Neuronal stem cell (in vitro differentiated cells): ENCODE data around the gene KRTCAP2.

Experiments
- DNase-seq: peaks from one replicate; pipeline ENCODE4 v3.0.0-alpha.2; 2013; ENCODE audit warnings: low spot score
- H2AFZ ChIP-seq: one replicate; pipeline ENCODE4 v1.6.1; 2013; ENCODE audit warnings: mild to moderate bottlenecking, low read length, inconsistent platforms
- H2AK5ac ChIP-seq: 2 replicates; pipeline ENCODE4 v1.6.1; 2013; ENCODE audit warnings: low read depth, mild to moderate bottlenecking, inconsistent platforms, low read length, moderate library complexity, mixed read lengths
- H2BK120ac ChIP-seq: 2 replicates; pipeline ENCODE4 v1.6.1; 2013; ENCODE audit warnings: low read depth, mild to moderate bottlenecking, inconsistent platforms, low read length, moderate library complexity, mixed read lengths
- H2BK12ac ChIP-seq: one replicate; pipeline ENCODE4 v1.6.1; 2013; ENCODE audit warnings: low read length, inconsistent platforms
- H2BK15ac ChIP-seq: 2 replicates; pipeline ENCODE4 v1.6.1; 2013; ENCODE audit warnings: mild to moderate bottlenecking, low read length, inconsistent platforms, mixed read lengths
- H2BK5ac ChIP-seq: one replicate; pipeline ENCODE4 v1.6.1; 2013; ENCODE audit warnings: inconsistent platforms, mild to moderate bottlenecking, low read length, moderate library complexity
- H3K14ac ChIP-seq: one replicate; pipeline ENCODE4 v1.6.1; 2013; ENCODE audit warnings: low read length, inconsistent platforms
- H3K18ac ChIP-seq: 2 replicates; pipeline ENCODE4 v1.6.1; 2013; ENCODE audit warnings: low read length, inconsistent platforms
- H3K23ac ChIP-seq: 2 replicates; pipeline ENCODE4 v1.6.1; 2013; ENCODE audit warnings: low read depth, mild to moderate bottlenecking, mixed read lengths, low read length, inconsistent platforms; ENCODE audit not compliant: poor library complexity
- H3K27ac ChIP-seq: replicated peaks from 3 replicates; pipeline ENCODE4 v1.5.1; 2013; ENCODE audit warnings: low read length, inconsistent platforms
- H3K27me3 ChIP-seq, 3 experiments: 2 replicates each; pipeline ENCODE4 v1.6.1; 2013; ENCODE audit warnings: low read length in 3 of 3, mild to moderate bottlenecking in 2 of 3, inconsistent platforms in 1 of 3, low read depth in 1 of 3, mixed read lengths in 1 of 3, moderate library complexity in 1 of 3; ENCODE audit not compliant: control insufficient read depth in 3 of 3, insufficient read depth in 3 of 3
- H3K36me3 ChIP-seq, 2 donors: replicated peaks in 1 of 2; 2 replicates each; pipeline ENCODE4 v1.6.1; 2013; ENCODE audit warnings: low read length in 2 of 2; ENCODE audit not compliant: control insufficient read depth in 2 of 2, insufficient read depth in 2 of 2
- H3K4ac ChIP-seq: 2 replicates; pipeline ENCODE4 v1.6.1; 2013; ENCODE audit warnings: inconsistent platforms, mild to moderate bottlenecking, low read length, moderate library complexity
- H3K4me1 ChIP-seq, 2 donors: 1 replicate in 1 of 2; 2 replicates in 1 of 2; pipeline ENCODE4 v1.6.1; 2013; ENCODE audit warnings: low read length in 2 of 2, low read depth in 1 of 2; ENCODE audit not compliant: control insufficient read depth in 2 of 2, insufficient read depth in 1 of 2
- H3K4me2 ChIP-seq: one replicate; pipeline ENCODE4 v1.6.1; 2013; ENCODE audit warnings: mild to moderate bottlenecking, low read length, inconsistent platforms; ENCODE audit not compliant: insufficient read depth, poor library complexity, severe bottlenecking
- H3K4me3 ChIP-seq, 2 donors: 2 replicates each; pipeline ENCODE4 v1.5.1; 2013; ENCODE audit warnings: low read length in 2 of 2, mild to moderate bottlenecking in 2 of 2, inconsistent platforms in 1 of 2, moderate library complexity in 1 of 2
- H3K79me1 ChIP-seq: one replicate; pipeline ENCODE4 v1.6.1; 2013; ENCODE audit warnings: low read depth, mild to moderate bottlenecking, inconsistent platforms, low read length, moderate library complexity
- H3K9ac ChIP-seq: one replicate; pipeline ENCODE4 v1.6.1; 2013; ENCODE audit warnings: mild to moderate bottlenecking, low read depth, low read length, inconsistent platforms; ENCODE audit not compliant: poor library complexity
- H3K9me3 ChIP-seq, 2 donors: replicated peaks in 1 of 2; 2 replicates each; pipeline versions ENCODE3 to v1.6.1; 2013; ENCODE audit warnings: low read length in 2 of 2, mild to moderate bottlenecking in 2 of 2, inconsistent platforms in 1 of 2, low read depth in 1 of 2, mixed read lengths in 1 of 2, moderate library complexity in 1 of 2; ENCODE audit not compliant: control insufficient read depth in 2 of 2, insufficient read depth in 1 of 2
- H4K8ac ChIP-seq: one replicate; pipeline ENCODE4 v1.6.1; 2013; ENCODE audit warnings: low read depth, mild to moderate bottlenecking, inconsistent platforms, low read length, moderate library complexity
- H4K91ac ChIP-seq: one replicate; pipeline ENCODE4 v1.6.1; 2013; ENCODE audit warnings: low read length, low read depth, mild to moderate bottlenecking, inconsistent platforms; ENCODE audit not compliant: poor library complexity
- WGBS, 2 donors: extraction: QIAGEN DNeasy Blood & Tissue Kit; methylation state at CpG; one replicate each; pipeline ENCODE4 v1.1.7; 2013; ENCODE audit warnings: missing lambda C conversion rate in 2 of 2, mixed read lengths in 1 of 2; ENCODE audit not compliant: insufficient read length in 2 of 2, insufficient replicate concordance in 1 of 2; ENCODE audit errors: extremely low coverage in 2 of 2; 5-methylcytosine and 5-hydroxymethylcytosine counted together

Gene KRTCAP2

DNA sequence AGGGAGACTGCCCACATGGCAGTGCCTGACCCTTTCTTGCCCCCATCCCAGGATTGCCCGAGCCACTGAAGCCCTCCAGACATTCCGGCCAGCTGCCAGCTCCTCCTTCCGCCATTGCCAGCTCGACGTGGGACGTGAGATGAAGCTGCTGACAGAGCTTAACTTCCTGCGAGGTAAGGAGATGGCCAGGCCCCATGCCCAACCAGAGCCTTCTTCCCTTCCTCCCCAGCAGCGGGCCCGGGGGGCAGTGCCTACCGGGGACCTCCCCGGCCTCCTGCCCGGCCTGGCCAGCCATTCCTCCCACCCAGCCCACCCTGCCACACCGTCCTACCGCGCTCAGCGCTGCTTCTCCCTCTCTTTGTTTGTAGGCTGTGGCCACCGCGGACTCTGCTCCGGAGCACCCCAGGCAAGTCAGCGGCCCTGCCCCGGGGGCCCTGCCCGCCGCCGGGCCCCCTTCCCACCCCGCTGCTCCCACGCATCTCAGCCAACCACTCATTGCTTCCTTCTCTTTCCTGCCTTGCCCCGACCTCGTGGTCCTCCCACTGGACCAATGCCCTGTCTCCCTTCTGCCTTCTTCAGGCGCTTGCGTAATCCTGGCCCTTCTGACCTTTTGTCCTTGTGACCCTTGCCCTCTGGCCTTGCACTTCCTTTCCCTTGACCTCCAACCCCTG, 5.5 kb upstream of the KRTCAP2 start:
- H4K8ac ChIP-seq: no peak overlapping the region
- whole genome bisulfite sequencing, 2 donors: no CpG with 5 or more reads among the region's 30 CpGs
- H3K4me1 ChIP-seq: peaks cover 9 to 13% of the 10 kb centered on the region in 2 donors
- H3K9ac ChIP-seq: no peak overlapping the region
- H3K4me2 ChIP-seq: no peak overlapping the region
- no peak overlapping the region for H3K18ac ChIP-seq
- peaks cover 14% of the 10 kb centered on the region for H3K79me1 ChIP-seq
- H2BK15ac ChIP-seq: no peak overlapping the region
- no peak overlapping the region for H4K91ac ChIP-seq
- no peak overlapping the region for H3K4ac ChIP-seq
- no peaks in the 10 kb centered on the region for H3K9me3 ChIP-seq
- no peak overlapping the region for H2BK12ac ChIP-seq
- no peak overlapping the region for H2BK120ac ChIP-seq
- H3K4me3 ChIP-seq: no peak overlapping the region
- H3K36me3 ChIP-seq: peaks cover 27 to 34% of the 10 kb centered on the region in 2 donors
- H3K27me3 ChIP-seq: no peaks in the 10 kb centered on the region
- no peak overlapping the region for H2BK5ac ChIP-seq
- no peak overlapping the region for H3K14ac ChIP-seq
- no peak for DNase-seq
- no peak overlapping the region for H3K27ac ChIP-seq
- no peak overlapping the region for H2AFZ ChIP-seq
- no peak overlapping the region for H3K23ac ChIP-seq
- H2AK5ac ChIP-seq: no peak overlapping the region

DNA sequence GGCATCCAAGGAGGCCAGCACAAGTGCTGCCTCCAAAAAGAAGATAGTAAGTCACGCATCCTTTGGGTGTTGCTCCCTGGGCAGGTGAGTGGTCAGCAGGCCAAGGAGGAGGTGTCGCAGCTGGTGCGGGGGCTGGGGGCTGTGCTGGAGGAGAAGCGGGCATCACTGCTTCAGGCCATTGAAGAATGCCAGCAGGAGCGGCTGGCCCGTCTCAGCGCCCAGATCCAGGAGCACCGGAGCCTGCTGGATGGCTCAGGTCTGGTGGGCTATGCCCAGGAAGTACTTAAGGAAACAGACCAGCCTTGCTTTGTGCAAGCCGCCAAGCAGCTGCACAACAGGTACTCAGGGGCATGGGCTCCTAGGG, 4.8 kb upstream of the KRTCAP2 start:
- no peak overlapping the region for H2BK12ac ChIP-seq
- no CpG with 5 or more reads among the region's 9 CpGs for WGBS, 2 donors

DNA sequence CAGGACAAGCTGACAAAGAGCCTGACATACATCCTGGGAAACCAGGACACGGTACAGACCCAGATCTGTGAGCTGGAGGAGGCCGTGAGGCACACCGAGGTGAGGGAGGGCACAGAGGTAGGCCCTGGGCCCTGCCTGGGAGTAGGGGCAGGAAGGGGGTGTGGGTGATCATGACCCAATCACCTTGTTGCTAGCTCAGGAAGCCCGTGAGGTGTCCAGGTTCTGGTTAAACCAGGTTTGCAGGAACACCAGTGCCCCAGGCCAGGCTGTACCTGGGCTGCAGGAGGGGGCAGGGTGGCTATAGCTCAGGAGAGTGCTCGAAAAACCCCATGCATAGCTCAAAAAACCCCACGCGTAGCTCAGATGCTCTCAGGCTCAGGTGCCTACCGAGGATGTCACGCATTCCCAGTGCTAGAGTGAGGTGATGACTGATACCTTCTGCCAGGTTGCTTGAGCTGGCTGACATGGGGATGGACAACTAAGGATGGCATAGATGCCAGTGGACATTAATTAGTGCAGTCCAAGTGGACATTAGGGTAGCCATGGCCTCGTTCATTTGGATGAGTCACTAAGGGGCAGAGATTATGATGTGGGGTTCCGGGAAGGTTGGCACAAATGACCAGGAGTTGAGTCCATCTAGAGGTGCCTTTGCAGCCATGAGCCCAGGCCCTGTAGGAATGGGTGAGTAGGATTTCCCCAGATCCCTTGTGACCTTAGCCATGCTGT, 4.3 kb upstream of the KRTCAP2 start:
- H3K4me3 ChIP-seq: no peak overlapping the region

More for the DNA sequence above, 4.8 kb upstream of the KRTCAP2 start:
- H2BK120ac ChIP-seq: no peak overlapping the region
- H4K8ac ChIP-seq: no peak overlapping the region
- H3K27me3 ChIP-seq: no peaks in the 10 kb centered on the region
- H2BK15ac ChIP-seq: no peak overlapping the region
- DNase-seq: no peak
- H3K36me3 ChIP-seq: peaks cover 27 to 34% of the 10 kb centered on the region in 2 donors
- H2AK5ac ChIP-seq: no peak overlapping the region
- peaks cover 11 to 13% of the 10 kb centered on the region in 2 donors for H3K4me1 ChIP-seq
- no peak overlapping the region for H3K27ac ChIP-seq
- no peak overlapping the region for H3K9ac ChIP-seq
- H3K23ac ChIP-seq: peak overlapping the region; percentile 58
- no peak overlapping the region for H2AFZ ChIP-seq
- no peaks in the 10 kb centered on the region for H3K9me3 ChIP-seq
- no peak overlapping the region for H3K18ac ChIP-seq
- no peak overlapping the region for H3K4ac ChIP-seq
- H4K91ac ChIP-seq: peak overlapping the region; percentile 14
- H3K4me2 ChIP-seq: no peak overlapping the region
- H3K79me1 ChIP-seq: peaks cover 14% of the 10 kb centered on the region
- no peak overlapping the region for H3K14ac ChIP-seq
- no peak overlapping the region for H3K4me3 ChIP-seq
- H2BK5ac ChIP-seq: no peak overlapping the region

DNA sequence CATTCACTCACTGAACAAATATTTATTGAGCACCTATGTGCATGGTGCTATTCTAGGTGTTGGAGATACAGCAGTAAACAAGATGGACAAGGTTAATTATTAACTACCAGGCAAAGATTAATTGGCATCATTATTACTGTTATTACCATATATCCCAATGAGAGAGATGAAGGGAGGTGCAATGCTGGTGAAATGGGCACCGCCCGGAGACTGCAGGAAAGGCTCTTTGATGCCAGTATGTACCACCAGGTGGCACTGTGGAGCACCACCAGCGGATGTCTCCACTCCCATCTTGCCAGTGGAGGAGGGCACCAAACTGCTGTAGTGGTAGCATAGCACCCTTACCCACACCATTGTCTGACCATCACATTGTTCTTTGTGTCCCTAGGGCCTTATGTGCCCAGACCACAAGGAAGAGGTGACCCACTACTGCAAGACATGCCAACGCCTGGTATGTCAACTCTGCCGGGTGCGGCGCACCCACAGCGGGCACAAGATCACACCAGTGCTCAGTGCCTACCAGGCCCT, 3.5 kb upstream of the KRTCAP2 start:
- H2BK5ac ChIP-seq: no peak overlapping the region
- WGBS, 2 donors: no CpG with 5 or more reads among the region's 8 CpGs

More for the DNA sequence above, 4.3 kb upstream of the KRTCAP2 start:
- peak overlapping the region; percentile 58 for H3K23ac ChIP-seq
- no peak overlapping the region for H3K4ac ChIP-seq
- no peak overlapping the region for H2BK5ac ChIP-seq
- H3K9ac ChIP-seq: no peak overlapping the region
- peaks cover 27 to 34% of the 10 kb centered on the region in 2 donors for H3K36me3 ChIP-seq
- no peak overlapping the region for H3K27ac ChIP-seq
- H2BK15ac ChIP-seq: peak overlapping the region; percentile 40
- H2BK12ac ChIP-seq: no peak overlapping the region
- H4K8ac ChIP-seq: no peak overlapping the region
- no peak overlapping the region for H2BK120ac ChIP-seq
- H2AFZ ChIP-seq: no peak overlapping the region
- no peak for DNase-seq
- H3K4me2 ChIP-seq: no peak overlapping the region
- H3K9me3 ChIP-seq: no peaks in the 10 kb centered on the region
- H3K18ac ChIP-seq: no peak overlapping the region
- H4K91ac ChIP-seq: no peak overlapping the region
- peaks cover 18% of the 10 kb centered on the region for H3K79me1 ChIP-seq
- WGBS, 2 donors: no CpG with 5 or more reads among the region's 11 CpGs
- H3K4me1 ChIP-seq: peaks cover 12 to 16% of the 10 kb centered on the region in 2 donors
- no peak overlapping the region for H2AK5ac ChIP-seq
- no peaks in the 10 kb centered on the region for H3K27me3 ChIP-seq
- H3K14ac ChIP-seq: no peak overlapping the region

More for the DNA sequence above, 3.5 kb upstream of the KRTCAP2 start:
- Histone ChIP-seq H2AFZ (no peak overlapping the region), H2AK5ac (no peak overlapping the region), H3K4me1 (peaks cover 14 to 19% of the 10 kb centered on the region in 2 donors), H4K91ac (no peak overlapping the region), H3K18ac (no peak overlapping the region), H3K14ac (no peak overlapping the region), H3K9me3 (no peaks in the 10 kb centered on the region), H3K4ac (no peak overlapping the region), H3K27ac (no peak overlapping the region), H2BK15ac (no peak overlapping the region), H3K23ac (no peak overlapping the region), H3K36me3 (peaks cover 27 to 32% of the 10 kb centered on the region in 2 donors), H2BK12ac (no peak overlapping the region), H2BK120ac (no peak overlapping the region), H3K9ac (no peak overlapping the region), H3K79me1 (peaks cover 15% of the 10 kb centered on the region), H4K8ac (no peak overlapping the region), H3K4me2 (no peak overlapping the region), H3K27me3 (no peaks in the 10 kb centered on the region), H3K4me3 (no peak overlapping the region)
- peak; percentile 61 for DNase-seq
